HG03175 (cell line): ENCODE measurements around the gene MFSD6.

Experiments used
- ATAC-seq: cut with Tn5 transposase; IDR thresholded peaks from one replicate; pipeline ENCODE4 v1.9.1; 2021; ENCODE audit warnings: mild to moderate bottlenecking, moderate library complexity; ENCODE audit not compliant: unreplicated experiment

MFSD6 gene

GRCh38 chr2:190432567-190433231 lies 24.5 kb downstream of the MFSD6 start:
- no peak for ATAC-seq

DNA sequence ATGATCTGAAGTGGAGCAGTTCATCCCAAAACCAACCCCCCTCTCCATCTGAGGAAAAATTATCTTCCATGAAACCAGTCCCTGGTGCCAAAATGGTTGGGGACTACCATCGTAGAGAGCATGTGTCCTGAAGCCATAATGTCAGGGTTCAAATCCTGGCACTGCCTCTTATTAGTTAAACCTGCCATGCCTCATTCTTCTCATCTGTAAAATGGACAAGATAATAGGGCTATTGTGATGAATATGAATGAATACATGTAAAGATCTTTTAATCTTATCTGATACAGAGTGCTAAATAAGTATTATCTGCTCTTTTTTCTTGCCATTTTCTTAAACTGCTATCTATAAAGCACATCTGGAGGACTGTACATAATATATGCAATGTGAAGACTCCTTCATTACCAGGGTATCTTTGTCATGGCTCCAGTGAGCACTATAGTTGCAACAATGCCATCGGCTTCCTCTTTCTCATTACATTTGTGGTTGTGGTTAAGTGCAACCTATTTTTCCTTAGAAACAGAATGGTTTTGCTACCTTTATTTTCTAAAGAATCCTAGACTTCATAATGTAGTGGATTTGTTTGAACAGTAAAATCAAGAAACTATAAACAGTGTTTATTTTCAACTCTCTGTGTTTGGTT lies 27.0 kb downstream of the MFSD6 start:
- no peak for ATAC-seq

- ATAC-seq, result no peak
Measured at GRCh38 chr2:190436557-190436956, 28.4 kb downstream of the MFSD6 start.

DNA sequence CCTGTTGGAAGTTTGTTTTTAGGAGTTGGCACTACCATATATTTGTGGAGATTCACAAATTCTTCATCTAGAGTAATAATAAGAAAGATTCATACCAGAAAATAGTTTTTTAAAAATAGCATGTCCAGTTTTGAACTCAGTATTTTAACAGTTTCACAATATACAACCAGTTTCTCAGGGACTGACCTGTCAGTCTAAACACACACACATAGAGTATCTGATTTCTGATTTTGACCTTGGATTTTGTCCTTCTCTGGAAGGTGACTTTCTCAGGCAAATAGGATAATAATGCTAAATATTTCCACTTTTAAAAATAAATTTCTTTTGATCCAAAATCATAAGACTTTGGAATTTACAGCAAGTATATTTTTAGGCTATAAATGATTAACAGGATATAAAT lies 32.0 kb downstream of the MFSD6 start:
- ATAC-seq, result no peak

GRCh38 chr2:190441564-190441963 lies 33.4 kb downstream of the MFSD6 start:
- no peak for ATAC-seq

GRCh38 chr2:190443055-190443454 lies 34.9 kb downstream of the MFSD6 start:
- ATAC-seq, result no peak

GRCh38 chr2:190443778-190444481 lies 35.8 kb downstream of the MFSD6 start:
- ATAC-seq, result no peak

DNA sequence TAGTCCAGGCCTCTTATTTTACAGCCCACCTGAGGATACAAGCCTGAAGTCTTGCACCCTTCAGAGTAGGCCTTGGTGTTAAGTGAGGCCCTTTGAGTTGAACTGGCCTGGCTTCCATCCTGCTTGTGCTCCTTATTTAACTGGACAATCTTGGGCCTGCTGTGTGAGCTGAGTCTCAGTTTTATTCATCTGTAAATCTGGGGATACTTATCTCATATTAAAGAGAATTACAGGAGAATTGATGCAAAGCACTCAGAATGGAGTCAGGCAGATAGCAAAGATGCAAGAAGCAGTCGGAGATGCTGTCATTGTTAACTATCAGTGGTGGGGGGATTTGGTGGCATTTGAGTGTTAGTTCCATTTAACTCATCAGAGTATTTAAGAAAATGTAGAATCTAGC lies 36.8 kb downstream of the MFSD6 start:
- no peak for ATAC-seq

- no peak for ATAC-seq
Measured at GRCh38 chr2:190446193-190446592, 38.0 kb downstream of the MFSD6 start.

GRCh38 chr2:190446750-190447516 lies 38.8 kb downstream of the MFSD6 start:
- ATAC-seq, result no peak

DNA sequence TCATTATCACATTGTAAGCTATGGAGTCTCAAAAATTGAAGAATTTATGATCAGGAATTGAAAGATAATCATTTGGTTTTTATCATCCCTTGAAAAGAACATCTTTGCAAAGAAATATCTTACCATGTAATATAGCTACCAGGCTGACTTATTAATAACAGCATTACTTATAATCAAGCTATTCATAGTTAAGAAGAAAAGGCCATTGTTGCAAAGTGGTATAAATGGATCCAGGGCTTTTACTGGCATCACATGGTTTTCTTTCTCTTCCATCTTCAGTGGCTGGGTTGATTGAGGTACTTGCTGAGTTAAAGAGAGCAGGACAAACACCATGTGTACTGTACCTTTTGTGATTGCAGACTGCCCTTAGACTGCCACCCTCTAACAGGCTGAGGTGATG lies 39.6 kb downstream of the MFSD6 start:
- no peak for ATAC-seq

DNA sequence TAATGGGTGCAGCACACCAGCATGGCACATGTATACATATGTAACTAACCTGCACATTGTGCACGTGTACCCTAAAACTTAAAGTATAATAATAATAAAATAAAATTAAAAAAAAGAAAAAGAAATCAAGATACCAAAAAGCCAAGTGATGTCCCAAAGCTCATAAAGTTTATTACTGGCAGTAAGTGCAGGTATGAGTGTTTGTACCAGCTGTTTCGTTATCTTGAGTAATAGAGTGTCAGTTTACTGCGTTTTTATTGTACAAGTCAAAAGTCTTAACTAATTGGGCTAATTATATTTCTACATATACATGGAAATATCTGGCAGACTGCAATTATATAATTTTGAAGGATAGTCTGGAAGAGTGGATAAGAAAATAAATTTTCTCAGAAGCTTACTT lies 41.8 kb downstream of the MFSD6 start:
- ATAC-seq, result no peak

- no peak for ATAC-seq
Measured at GRCh38 chr2:190450363-190450762, 42.2 kb downstream of the MFSD6 start.

DNA sequence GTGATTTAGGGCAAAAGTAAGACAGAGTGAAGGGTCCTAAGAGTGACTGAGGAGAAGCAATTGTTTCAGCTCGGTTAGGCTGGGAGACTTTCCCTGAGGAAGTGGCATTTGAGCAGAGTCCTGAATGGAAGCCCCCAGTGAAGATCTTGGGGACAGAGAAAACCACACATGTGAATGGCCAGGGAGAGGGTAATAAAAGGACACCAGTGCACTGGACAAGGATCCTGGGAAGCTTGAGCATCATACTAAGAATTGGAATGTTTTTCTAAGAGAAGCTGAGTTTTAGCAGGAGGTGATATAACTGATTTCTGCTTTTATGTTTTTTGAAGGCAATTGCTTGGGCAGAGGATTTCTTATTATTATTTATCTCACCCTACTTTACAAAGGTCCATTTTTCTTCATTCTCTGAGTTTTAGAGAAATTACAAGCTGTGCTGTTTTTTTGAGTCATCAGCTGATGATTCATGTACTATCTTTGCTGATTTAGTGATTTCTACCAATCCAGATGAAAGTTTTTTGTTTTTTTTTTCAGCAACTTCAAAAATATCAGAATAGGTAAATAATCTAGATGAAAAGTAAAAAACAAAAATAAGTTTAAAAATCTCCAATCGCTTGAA lies 43.5 kb downstream of the MFSD6 start:
- no peak for ATAC-seq

- ATAC-seq, result no peak
Measured at GRCh38 chr2:190452433-190452832, 44.3 kb downstream of the MFSD6 start.

- ATAC-seq, result no peak
Measured at GRCh38 chr2:190454795-190455194, 46.6 kb downstream of the MFSD6 start.

DNA sequence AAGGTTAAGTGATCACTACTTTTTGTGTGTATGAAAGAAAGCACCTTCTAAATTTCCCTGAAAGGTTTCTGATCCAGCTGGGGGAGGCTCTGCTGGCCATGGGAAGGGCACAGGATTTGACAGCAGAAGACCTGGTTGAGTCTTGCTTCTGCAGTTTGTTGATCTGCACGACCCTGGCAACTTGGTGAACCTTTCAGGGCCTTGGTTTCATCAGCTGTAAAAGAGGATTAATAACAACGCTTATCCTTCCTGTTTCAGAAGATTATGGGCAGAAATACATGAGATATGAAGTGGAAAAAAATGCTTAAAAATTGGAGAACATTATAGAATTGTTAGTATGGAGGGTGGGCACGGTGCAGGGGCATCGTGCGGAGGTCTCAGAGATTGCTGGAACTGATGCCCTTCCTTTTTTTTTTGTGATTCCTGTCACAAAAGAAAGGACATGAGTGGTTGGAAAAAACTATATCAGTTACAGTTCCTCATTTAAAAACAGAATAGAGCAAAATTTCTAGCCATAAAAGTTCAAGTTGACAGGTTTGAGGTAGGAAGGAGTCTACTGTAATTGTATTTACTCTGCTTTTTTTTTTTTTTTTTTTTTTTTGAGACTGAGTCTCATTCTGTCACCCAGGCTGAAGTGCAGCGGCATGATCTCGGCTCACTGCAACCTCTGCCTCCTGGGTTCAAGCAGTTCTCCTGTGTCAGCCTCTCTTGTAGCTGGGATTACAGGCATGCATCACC lies 47.4 kb downstream of the MFSD6 start:
- ATAC-seq, result no peak

DNA sequence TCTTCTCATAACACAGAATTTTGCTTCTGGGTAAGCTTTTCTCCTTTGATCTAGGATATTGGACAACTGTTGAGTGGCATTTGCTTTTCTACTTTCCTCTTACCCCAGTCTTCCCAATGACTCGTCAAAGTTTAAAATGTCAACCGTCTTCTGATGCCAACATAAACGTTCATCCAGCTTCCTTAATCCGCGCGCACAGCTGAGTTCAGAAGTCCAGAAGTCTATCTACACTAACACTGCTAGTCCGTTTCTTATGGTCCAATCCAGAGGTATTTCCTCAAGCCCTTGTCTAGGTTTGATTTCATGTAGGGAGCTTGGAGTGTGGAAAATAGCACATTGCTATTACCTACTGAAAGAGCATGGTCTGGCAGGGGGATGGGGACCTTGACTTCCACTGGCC lies 48.7 kb downstream of the MFSD6 start:
- no peak for ATAC-seq

DNA sequence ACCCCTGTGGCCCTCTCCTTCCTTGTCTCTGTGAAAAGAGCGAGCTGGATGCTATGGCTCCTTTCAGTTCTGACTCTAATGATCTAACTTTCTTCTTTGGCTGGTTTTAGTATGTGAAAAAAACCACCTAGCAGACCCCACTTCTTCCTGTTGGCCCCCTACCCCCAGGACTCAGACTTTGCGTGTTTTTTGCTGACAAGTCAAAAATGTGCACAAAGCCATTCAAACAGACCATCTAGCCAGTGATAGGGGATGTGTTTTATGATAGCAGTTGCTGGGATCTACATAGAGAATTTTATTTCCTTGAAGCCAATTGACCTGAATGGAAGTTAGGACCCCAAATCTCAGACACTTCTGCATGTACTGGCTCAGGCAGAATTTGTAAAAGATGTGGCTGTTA lies 49.1 kb downstream of the MFSD6 start:
- ATAC-seq, result no peak

- ATAC-seq, result no peak
Measured at GRCh38 chr2:190458352-190459107, 50.4 kb downstream of the MFSD6 start.
